HL-60/S4 (cell line): ENCODE data around the gene TNFAIP8L1.
"Not testable (repeated sequence)": the region's sequence is repeated elsewhere in the genome, so short reads cannot be mapped to it uniquely, and the experiment has no call there.

ENCODE experiments used
- in situ Hi-C: fragments of 300-500 bp; cut with MboI; formaldehyde crosslinking; loops from 2 replicates; pipeline ENCODE4 v1.14.3; 2022; ENCODE audit warnings: low sequenced_read_pairs

The TNFAIP8L1 gene

DNA sequence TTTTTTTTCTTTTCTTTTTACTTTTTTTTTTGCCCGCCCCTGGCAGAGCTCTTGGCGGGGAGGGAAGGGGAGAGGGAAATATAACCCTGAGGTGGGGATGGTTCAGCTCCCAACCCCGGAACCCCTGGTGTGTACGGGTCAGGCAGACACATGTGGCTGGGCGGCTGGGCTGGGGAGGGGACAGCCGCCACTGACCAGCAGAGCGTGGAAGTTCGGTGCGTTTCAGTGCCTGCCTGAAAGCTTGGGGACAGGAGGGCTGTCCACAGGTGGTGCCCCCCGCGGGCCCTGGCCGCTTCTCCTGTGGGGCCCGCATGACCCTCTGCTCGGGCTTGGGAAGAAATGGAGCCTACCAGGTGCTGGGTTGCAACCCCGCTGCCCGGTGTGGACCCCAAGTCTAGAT lies 36.0 kb downstream of the TNFAIP8L1 start:
- in situ Hi-C loops: no loop called here

DNA sequence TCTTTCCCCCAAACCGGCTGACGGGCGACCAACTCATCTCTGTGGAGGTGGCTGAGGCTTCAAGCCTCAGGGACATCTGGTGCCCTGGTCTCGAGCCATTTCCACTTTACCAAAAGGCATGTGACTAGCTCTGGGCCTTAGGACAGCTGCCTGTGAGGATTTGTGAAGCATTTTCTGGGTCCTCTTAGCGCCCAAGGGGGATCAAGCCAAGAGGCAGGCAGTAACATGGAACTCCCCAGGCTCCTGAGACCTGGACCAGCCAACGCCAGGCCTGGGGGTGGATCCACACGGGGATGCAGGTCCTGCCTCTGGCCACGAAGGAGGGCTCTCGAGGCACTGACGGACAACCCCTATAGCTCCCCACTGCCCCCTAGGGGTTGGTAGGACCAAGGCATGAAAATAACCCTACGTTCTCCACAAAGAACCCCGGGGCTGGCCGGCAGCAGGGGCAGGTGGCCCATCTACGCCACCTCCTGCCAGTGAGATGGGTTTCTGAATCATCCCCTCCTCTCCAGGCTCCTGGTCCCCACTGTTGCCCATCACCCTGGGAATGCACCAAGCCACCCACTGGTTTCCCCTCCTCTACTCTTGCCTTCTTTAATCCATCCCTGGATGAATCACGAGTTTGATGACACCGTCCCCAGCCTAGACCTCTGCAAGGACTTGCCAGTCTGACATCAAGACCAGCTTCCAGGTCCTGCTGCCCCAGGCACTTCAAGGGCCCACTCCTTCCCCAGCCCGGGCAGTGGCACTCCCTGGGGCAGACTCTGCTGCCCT lies 37.8 kb downstream of the TNFAIP8L1 start:
- in situ Hi-C loops: no loop called here

DNA sequence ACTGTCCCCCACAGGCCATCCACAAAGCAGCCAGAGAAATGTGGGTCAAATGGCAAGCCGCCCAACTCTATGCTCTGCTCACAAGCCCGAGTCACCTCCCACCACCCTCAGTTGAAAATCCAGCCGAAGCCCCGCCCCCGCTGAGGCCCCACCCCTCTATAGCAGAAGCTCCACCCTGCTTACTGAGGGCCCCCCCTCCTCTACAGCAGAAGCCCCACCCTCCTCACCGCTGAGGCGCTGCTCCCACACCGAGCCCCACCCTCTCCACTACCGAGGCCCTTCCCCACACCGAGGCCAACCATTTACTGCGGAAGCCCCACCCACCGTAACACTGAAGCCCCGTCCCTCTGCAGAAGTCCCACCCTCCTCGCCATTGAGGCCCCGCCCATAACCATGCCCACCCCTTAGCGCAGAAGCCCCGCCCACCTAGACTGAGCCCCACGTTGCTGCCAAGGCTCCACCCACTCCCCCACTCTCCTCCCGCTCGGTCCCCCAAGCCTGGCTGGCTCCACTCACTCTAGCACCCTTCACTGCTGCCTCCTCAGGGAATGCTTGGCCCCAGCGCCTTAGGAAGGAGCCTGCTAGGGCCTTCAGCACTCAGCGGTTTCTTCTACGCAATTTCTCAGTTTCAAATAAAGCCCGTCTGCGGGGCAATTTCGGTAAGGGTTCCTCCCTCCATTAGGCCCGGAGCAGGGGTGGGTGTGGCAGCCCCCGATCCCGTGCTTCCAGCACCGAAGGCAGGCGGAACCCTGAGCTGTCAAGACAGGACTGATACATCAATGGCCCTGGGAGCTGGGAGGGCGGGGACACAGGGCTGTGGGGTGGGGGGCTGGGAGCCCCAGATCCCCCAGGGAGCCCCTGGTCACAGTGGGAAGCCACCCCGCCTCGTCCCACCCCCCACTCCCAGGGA lies 39.8 kb downstream of the TNFAIP8L1 start:
- in situ Hi-C loops: no loop called here

DNA sequence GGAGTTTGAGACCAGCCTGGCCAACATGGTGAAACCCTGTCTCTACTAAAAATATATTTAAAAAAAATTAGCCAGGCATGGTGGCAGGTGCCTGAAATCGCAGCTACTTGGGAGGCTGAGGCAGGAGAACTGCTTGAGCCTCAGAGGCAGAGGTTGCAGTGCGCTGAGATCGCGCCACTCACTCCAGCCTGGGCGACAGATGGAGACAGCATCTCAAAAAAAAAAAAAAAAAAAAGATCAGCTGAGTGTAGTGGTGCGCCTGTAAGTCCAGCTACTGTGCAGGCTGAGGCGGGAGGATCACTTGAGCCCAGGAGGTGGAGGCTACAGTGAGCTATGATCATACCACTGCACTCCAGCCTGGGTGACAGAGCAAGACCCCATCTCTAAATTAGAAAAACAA lies 40.7 kb downstream of the TNFAIP8L1 start:
- in situ Hi-C loops: not testable (repeated sequence)

DNA sequence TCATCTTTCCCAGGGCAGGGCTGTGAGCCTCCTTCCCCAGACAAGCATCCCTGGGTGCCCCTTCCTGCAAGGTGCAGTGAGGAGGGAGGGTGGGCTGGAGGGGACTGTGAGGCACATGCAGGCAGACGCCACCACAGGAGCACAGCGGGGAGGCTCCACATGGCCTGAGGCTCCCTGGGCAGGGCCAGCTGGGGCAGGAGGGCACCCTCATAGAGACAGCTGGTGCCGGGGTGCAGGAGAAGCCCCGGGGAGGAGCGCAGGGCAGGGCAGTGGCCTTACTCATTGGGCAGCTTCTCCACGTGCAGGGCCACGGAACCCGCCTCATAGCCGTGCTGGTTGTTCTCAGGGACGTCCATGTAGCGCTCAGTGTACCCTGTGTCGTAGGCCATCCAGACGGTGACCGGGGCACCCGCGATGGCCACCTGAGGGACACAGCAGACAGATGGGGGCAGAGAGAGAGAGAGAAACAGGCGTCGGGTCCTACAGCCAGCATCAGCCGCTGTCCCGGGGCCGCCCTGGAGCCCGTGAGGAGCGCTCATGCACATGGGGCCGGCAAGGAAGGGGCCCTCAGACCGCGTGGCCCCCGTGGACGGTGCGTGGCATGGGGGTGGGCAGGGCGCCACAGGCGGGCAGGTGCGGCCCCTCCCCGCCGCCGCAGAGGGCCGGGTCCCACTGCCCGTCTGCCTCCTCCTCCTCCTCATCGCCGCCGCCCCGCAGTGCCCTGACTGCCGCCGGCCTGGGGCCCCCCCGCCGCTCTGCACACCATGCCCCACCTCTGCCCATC lies 43.3 kb downstream of the TNFAIP8L1 start:
- in situ Hi-C loops: no loop called here

DNA sequence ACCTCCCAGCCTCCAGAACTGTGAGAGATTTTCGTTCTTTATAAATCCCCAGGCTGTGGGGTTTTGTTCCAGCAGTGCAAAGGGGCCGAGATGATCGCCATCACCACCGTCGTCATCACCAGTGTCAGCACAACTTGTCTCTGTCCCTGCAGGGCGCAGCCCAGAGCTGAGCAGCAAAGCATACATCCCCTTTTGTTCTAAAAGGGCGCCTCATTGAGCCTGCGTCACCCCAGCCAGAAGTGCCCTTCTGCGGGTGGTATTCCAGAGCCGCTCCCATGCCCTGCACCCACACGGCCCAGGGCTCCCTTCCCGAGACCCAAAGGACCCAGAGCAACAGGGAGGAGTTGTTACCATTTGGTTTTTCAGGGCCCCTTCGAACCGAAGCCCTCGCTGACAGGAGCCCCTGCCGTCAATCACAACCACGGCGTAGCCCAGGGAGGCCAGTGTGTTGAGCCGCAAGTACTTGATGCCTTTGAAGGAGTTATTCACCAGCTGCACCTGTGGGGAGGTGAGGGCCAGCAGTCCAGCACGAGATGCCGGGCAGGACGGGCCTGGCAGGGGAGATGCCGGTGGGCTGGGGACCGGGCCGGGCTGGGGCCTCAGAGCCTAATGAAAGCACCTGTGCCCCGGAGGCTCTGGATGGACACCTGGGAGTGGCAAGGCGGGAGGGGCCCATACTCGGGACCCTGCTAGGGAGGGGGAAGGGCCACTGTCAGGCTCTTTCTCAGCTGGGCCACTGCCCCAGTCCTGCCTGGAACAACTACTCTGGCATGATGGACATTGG lies 45.2 kb downstream of the TNFAIP8L1 start:
- in situ Hi-C loops: no loop called here

DNA sequence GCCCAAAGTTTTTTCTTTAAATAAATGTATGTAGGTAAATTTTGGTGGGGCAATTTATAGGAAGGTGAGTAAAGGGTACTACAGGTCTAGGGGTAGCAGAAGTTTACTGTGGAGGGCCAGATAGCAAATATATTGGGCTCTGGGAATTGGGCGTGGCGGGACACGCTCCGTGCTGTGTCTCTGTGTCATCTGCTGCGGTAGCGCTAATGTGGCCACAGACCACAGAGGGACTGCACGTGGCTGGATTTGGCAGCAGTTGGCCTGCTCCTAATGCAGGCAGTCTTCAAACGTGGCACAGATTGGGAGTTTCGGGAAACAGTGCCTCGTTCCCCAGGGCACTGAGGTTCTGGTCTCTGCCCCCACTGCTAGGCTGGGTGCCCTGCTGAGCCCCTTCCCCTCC lies 47.4 kb downstream of the TNFAIP8L1 start:
- in situ Hi-C loops: no loop called here

DNA sequence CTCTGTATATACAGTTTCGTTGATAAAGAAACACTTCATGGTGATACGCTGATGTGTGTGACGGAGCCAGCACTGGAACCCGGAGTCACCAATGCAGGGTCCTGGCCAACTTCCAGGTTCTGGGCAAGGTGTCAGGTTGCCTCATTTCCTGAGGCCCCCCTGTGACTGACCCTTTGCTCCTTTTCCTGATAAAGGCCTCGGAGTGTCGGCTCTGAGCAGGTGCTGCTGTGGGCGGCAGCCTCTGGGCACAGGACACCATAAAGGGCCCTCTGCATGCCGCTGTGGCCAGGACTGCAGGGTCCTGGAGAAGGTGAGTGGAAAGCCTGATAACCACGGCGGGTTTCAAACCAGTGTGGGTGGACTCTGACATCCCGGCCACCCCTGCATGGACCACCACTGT lies 48.1 kb downstream of the TNFAIP8L1 start:
- in situ Hi-C loops: no loop called here

DNA sequence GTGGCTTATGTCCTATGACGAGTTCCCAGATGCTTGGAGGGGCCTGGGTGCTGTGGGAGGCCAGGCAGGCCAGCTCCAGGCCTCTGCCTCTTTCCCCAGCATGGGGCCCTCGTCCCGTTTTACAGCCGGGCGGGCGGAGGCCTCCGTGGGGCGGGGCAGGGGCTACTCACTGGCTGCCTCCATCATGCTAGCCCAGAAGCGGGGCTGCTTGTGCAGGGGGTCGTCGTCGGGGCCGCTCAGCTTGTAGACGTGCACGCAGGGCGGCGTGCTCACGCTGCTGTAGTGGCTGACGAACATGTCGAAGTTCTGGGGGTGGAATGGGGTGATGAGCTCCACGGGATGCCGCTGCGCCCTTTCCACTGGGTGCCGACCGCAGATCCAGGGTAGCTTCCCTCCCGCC lies 49.3 kb downstream of the TNFAIP8L1 start:
- in situ Hi-C loops: no loop called here

DNA sequence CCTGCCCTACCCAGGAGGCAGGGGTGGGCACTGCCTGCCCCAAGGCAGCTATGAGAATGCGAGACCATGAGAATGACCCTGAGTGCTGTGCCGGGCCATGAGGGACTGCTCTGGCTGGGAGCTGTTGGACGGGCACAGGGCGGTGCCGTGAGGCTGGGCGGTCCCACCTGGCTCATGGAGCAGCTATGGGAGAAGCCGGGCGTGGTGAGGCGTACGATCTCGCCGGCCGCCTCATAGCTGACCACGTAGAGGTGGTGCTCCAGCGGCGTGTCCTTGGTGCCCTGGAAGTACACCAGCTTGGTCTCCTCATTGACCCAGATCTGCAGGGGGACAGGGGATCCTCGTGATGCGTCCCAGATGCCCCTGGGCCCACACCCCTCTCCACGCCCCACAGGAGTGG lies 50.1 kb downstream of the TNFAIP8L1 start:
- in situ Hi-C loops: no loop called here

DNA sequence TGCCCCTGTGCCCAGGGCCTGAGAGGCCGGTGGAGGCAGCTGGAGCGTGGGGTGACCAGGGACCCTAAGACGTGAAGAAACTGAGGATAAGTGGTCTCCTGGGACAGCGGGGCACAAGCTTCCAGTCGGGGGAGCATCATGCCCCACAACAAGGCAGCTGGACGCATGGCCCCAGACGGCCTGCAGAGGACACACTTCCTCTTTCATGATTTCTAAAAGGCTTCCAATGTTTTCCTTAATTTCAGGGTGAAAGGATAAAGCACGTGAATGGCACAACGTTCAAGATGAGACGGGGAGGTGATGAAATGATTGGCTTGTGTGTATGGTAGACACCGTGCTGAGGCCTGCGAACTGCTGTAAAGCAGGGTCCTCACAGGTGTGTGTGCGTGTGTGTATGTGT lies 51.0 kb downstream of the TNFAIP8L1 start:
- in situ Hi-C loops: no loop called here

DNA sequence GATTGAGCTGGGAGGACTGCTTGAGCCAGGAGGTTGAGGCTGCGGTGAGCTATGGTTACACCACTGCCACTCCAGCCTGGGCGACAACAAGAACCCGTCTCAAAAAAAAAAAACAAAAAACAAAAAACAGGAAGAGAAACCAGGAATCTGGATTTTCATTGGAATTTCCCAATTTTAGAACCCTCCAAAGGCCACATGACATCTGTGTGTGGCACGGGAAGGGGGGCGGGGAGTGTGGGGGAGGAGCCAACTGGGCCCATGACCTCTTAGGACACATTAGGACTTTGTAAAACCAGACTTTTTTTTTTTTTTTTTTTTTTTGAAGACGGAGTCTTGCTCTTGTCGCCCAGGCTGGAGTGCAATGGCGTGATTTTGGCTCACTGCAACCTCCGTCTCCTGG lies 52.1 kb downstream of the TNFAIP8L1 start:
- in situ Hi-C loops: no loop called here

DNA sequence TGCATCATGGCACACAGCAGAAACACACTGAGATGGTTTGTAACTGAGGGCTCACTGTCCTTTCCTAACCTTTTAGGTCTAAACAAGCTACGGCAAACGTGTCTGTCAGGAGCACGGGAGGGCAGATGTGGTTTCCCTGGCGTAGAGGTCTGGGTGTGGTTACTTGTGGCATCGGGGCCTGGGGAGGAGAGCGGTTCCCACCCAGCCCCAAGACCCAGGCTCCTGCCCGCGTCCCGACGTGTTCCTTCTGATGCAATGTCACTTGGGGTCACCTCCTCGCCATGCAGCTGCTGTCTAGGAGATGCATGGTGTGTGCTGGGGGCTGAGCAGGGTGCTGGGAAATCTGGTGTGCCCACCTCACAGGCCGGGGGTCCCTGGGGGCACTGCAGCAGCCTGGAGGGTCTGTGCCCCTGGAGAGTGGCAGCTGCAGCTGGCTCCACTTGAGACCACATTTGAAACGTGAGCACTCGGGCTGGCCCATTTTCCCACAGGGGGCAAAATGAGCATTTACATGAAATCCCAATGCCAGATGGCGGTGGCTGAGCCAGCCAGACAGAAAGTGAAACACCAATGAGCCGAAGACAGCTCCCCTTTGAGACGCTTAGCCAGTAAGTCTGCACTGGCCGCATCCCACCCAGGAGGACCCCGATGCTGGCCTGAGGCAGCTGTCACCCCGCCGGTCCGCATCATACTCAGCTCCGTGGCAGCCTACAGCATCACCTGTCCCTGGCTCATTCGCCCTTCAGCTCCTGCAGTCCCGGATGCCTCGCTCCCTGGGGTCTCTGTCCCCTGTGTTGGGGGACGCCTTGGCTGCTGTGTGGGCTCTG lies 53.1 kb downstream of the TNFAIP8L1 start:
- in situ Hi-C loops: no loop called here

DNA sequence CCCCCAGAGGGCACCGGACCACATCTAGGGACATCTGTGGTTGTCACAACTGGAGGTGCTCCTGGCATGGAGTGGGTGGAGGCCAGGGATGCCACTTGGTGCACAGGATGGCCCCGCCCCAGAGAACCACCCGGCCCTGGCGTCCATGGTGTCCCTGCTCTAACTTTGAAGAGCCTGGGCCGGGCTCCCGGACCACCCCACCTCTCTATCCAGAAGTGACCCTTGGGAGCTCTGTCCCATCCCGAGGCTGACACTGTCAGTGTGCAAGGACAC lies 53.7 kb downstream of the TNFAIP8L1 start:
- in situ Hi-C loops: no loop called here

DNA sequence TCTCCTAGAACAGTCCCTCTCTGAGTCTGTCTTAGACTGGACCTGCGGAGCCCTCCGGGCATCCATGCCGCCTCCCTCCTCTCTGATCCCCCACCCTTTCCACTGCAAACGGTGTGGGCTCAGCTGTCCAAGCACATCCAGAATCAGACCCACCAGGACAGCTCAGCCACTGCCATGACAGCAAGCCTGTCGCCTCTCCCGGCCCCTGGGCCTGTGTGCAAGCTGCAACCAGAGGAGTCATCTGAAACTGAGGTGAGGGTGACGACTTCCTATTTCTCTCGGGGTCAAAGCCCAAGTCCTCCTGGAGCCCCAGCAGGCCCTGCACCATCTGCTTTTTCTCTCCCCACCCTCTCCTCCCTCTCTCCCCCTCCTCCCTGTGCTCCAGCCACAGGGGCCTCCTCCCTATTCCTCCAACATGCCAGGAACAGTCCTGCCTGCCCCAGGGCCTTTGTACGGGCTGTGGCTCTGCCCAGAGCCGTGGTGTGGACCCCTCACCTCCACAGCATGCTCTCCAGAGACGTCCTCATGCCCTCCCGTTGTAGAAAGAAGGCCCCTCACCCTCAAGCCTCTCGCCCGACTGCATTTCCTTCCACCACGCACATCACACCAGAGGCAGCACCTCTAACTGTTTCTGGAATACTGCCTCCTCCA lies 54.3 kb downstream of the TNFAIP8L1 start:
- in situ Hi-C loops: no loop called here

DNA sequence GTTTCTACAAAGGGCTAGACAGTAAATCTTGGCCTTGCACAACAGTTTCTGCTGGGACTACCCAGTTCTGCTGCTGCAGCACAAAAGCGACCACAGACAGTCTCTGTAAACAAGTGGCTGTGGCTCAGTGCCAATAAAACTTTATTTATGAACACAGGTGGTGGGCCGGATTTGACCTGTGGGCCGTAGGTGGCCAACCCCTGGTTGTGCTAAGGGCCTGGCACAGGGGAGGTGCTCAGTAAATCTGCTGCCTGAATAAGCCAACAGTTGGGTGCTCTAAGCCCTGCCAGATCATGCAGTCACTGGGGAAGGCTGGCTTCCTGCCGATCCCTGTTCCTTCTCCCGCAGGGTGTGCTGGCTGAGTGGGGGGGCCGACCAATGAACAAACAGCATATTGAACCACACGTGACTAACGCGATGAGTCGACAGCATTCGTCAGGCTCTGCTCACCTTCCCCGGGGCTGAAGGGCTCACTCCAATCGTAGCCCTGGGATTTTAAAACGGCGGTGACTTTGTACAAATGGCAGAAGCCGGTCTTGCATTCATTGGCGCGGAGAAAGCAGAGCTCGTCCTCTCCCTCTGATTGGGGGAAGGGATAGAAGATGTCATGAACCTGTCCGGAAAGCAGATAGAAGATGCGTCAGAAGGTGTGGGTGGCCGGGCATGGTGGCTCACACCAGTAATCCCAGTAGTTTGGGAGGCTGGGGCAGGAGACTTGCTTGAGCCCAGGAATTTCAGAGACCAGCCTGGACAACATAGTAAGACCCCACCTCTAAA lies 55.1 kb downstream of the TNFAIP8L1 start:
- in situ Hi-C loops: no loop called here

DNA sequence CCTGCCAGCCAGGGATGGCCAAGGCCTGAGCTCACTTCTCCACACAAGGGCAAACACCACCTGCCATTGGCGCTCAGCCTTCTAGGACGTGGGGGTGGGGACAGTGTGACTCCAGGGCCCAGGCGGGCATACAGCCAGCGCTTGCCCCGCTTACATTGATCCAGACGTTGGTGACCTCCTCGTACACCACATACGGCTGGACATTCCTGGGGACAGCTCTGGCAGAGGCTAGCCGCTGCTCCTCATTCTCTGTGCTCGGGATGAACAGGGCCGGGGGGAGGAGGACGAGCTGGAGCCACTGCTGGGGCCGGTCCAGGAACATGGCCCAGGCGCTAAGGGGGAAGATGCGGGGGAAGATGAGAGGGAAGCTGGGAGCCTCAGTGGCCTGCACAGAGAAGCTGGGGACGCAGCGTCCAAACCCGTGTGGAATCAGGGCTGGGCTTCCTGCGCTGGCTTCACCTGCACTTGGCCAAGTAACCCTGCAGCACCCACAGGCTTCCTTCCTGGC lies 56.0 kb downstream of the TNFAIP8L1 start:
- in situ Hi-C loops: no loop called here

DNA sequence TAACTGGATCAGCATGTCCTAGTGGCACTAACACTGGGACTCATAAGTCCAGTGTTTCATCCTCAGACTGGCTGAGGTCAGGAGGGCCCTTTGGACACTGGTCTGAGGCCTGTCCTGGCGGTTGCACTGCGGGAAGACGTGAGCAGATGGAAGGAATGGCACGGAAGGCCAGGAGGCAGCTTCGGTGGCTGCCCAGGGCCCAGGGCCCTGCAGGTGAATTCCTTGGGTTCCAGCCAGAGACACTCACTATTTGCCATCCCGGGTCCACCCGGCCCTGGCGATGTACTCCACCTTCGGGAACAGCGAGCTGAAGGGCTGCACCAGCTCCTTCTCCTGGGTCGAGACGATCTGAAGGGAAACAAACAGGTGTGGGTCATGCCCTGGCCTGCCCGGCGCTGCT lies 58.0 kb downstream of the TNFAIP8L1 start:
- in situ Hi-C loops: no loop called here
